Astrocyte of the spinal cord (primary cell): ENCODE data around the gene EPHA10.

Source experiments
- DNase-seq: peaks from one replicate; pipeline ENCODE4 v3.0.0; 2011; ENCODE audit warnings: low read depth, low spot score
- H3K4me3 ChIP-seq: 2 replicates; pipeline ENCODE4 v1.5.1; 2011; ENCODE audit warnings: low read depth, mild to moderate bottlenecking, low read length, moderate library complexity
- CTCF ChIP-seq: IDR thresholded peaks from 2 replicates; pipeline ENCODE4 v1.5.1; 2012; ENCODE audit warnings: low read depth, mild to moderate bottlenecking, low read length, inconsistent platforms
- in situ Hi-C: cut with HindIII; loops from 2 replicates; pipeline ENCODE4 v1.10.0; 2017; ENCODE audit warnings: low sequenced_read_pairs

EPHA10 gene

DNA sequence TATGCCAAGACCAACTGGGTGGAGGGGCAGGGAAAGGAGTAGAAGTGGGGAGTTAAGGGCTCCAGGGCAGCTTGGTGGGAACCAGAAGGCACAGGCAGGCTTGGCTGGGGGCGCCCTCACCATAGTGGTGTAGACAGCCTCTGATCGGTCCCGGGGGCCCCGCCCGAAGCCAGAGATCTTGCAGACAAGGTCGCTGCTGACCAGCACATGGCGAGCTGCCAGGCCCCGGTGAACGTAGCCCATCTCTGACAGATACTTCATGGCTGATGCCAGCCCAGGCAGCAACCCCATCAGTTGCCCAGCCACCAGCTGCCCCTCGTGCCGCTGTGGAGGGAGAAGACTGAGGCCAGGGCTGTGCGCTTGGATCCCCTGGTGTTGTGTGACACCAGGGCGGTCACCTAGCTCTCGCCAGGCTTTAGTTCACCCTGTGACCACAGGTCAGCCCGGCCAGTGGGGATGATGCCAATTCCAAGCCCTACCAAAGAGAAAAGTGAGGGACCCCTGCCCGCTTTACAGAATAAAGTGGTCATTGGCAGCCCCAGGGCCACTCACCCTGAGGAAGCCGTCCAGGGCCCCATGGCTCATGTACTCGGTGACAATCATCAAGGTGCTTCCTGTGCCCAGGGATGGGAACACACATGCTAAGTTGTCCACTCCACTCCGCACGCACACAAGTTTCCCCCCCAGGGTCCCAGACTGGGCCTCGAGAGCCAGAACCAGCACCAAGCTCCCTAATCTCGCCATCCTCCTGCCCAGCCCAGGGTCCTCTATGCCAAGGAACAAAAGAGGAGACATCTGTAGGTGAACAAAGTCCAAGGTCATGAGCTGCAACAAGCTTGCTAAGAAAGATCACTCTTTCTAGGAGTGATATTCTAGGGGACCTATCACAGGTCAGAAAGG is 44.4 kb downstream of the EPHA10 start:
- in situ Hi-C loops, result no loop called here
- no peak for DNase-seq
- no peak overlapping the region for H3K4me3 ChIP-seq
- no peak for TF ChIP-seq CTCF

DNA sequence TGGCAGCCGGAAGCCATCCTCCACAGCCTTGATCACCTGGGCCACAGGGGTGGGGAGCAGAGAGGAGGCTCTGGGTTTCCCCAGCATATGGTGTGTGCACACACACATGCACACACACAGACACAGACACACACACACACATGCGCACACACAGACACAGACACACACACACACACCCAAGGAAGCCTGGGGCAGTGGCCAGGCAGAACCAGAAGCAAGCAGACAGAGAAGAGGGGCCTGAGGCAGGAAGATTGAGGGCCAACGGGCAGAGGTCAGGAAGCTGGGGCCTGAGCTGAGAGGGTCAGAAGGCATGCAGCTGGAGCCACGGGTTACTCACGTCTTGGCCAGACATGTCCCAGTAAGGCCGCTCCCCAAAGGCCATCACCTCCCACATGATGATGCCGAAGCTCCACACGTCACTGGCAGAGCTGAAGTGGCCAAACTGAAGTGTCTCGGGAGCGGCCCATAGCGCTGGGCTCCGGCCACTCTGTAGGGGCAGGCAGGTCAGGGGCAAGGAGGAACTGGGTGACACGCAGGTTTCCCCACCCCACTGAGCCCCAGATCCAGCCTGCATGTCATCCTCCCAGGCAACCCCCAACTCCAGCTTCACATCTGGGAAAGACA is 45.2 kb downstream of the EPHA10 start:
- DNase-seq, result no peak
- no peak for TF ChIP-seq CTCF
- no peak overlapping the region for H3K4me3 ChIP-seq
- in situ Hi-C loops, result no loop called here

DNA sequence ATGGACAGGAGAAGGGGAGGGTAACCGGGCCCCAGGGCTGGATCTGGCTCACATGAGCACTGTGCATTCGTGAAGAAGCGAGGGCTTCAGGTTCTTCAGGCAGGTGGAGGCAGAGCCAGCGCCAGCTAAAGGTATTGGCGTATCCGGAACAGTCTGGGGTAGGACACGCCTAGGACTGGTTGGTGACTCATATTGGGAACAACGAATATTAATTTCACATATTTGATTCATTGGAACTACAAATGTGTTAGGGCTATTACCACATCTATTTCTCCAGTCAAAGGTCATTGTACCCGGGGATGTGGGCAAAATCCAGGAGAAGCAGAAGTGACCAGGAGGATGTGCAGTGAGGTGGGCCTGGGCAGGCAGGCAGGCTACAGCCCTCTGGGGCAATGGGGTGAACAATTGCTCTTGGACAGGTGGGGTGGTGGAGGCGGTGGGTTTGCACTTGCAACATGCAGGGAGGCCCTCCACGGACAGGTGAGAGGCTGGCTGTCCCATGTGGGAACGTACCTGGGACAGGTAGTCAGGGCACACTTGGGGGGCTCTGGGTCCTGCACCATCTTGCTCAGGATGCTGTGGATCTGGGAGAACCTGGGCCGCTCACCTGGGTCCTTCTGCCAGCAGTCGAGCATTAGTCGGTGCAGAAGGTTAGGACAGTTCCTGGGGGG is 45.9 kb downstream of the EPHA10 start:
- no peak for DNase-seq
- in situ Hi-C loops, result no loop called here
- no peak for TF ChIP-seq CTCF
- H3K4me3 ChIP-seq, result no peak overlapping the region

- H3K4me3 ChIP-seq, result no peak overlapping the region
- no peak for TF ChIP-seq CTCF
- no peak for DNase-seq
- in situ Hi-C loops, result no loop called here
These were observed 46.6 kb downstream of the EPHA10 start for GRCh38 chr1:37718181-37718900.

DNA sequence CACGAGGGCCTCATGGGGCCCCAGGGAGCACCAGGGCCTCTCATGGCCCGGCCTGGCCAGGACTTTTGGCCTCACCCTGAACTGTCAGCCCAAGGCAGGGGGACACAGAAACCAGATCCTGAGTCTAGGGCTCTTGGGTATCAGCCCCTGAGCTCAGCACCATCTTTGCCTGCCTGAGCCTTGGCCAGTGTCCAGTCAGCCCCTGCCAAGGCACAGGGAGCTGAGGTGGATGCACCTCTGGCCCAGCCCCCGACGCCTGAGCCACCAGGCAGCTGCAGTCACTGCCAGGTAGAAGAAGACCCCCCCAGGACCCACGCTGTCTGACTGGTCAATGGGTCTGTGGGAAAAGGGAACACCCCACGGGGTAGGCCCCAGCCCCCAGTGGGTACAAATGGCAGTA is 47.3 kb downstream of the EPHA10 start:
- in situ Hi-C loops, result no loop called here
- no peak for TF ChIP-seq CTCF
- no peak overlapping the region for H3K4me3 ChIP-seq
- DNase-seq, result no peak

GRCh38 chr1:37716321-37716720 is 48.6 kb downstream of the EPHA10 start:
- TF ChIP-seq CTCF, result no peak
- no peak overlapping the region for H3K4me3 ChIP-seq
- in situ Hi-C loops, result no loop called here
- no peak for DNase-seq
